ENCODE measurements around the gene LGALS3.

LGALS3 gene

DNA sequence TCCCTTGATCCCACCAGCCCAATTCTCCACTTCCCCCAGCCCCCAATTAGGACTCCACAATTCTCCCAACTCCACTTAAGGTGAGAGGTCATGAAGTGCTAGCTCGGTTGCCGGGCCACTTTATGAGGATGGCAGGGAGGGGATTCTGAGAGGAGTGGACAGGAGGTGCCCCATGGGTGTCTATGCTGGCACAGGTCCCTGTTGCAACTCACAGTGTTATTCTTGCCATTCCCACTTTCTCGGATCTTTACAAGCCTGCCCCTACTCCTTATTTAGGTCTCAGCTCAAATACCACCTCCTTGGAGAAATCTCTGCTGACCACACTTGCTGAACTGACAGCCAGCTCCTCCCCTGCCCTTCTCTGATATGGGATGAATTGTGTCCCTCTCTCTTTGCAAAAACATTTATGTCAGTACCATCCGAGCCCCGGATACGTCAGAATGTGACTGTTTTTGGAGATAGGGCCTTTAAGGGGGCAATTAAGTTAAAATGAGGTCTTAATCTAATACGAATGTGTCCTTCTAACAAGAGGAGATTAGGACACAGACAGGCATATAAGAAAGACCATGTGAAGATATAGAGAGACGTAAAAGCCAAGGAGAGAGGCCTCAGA is 4.2 kb upstream of the LGALS3 start:
- ChIA-PET CTCF (interaction anchor here (0.8 kb wide), 1 partner anchor 34 kb away, joined by 3 read pairs; no protein-coding TSS in a partner anchor), POLR2A (no interaction called here)
- Histone ChIP-seq H3K36me3 (ENCODE audit: control insufficient read depth in 2 of 2, insufficient read depth in 1 of 2, low read length in 2 of 2) (no peaks in the 10 kb centered on the region), H3K4me1 (ENCODE audit: control insufficient read depth, insufficient read depth, low read length) (peaks cover 32% of the 10 kb centered on the region), H3K4me3 (ENCODE audit: low read depth, low read length) (no peak overlapping the region), H3K27ac (ENCODE audit: extremely low read depth, low read depth, low read length) (no peak overlapping the region), H3K9me3 (ENCODE audit: control insufficient read depth, insufficient read depth, low read depth, low read length) (no peaks in the 10 kb centered on the region)
- TF ChIP-seq ZBTB1 (tag by site-specific recombination; IDR thresholded peaks at IDR 0.05), result no peak
- TF ChIP-seq ZNF560 (tag by site-specific recombination; IDR thresholded peaks at IDR 0.05; ENCODE audit: borderline replicate concordance), result no peak
- no peak for TF ChIP-seq ZNF777 (tag by site-specific recombination; IDR thresholded peaks at IDR 0.05; ENCODE audit: borderline replicate concordance)
- no peak for TF ChIP-seq ZNF785 (tag by site-specific recombination; IDR thresholded peaks at IDR 0.05)
- TF ChIP-seq ZNF354C (tag by site-specific recombination; IDR thresholded peaks at IDR 0.05; ENCODE audit: borderline replicate concordance, low read depth), result no peak
- TF ChIP-seq ZNF114 (tag by site-specific recombination; IDR thresholded peaks at IDR 0.05), result no peak
- TF ChIP-seq TCF7L2 (IDR thresholded peaks at IDR 0.05; ENCODE audit: borderline replicate concordance, low read depth, low read length), result no peak
- TF ChIP-seq, protein P1, sequence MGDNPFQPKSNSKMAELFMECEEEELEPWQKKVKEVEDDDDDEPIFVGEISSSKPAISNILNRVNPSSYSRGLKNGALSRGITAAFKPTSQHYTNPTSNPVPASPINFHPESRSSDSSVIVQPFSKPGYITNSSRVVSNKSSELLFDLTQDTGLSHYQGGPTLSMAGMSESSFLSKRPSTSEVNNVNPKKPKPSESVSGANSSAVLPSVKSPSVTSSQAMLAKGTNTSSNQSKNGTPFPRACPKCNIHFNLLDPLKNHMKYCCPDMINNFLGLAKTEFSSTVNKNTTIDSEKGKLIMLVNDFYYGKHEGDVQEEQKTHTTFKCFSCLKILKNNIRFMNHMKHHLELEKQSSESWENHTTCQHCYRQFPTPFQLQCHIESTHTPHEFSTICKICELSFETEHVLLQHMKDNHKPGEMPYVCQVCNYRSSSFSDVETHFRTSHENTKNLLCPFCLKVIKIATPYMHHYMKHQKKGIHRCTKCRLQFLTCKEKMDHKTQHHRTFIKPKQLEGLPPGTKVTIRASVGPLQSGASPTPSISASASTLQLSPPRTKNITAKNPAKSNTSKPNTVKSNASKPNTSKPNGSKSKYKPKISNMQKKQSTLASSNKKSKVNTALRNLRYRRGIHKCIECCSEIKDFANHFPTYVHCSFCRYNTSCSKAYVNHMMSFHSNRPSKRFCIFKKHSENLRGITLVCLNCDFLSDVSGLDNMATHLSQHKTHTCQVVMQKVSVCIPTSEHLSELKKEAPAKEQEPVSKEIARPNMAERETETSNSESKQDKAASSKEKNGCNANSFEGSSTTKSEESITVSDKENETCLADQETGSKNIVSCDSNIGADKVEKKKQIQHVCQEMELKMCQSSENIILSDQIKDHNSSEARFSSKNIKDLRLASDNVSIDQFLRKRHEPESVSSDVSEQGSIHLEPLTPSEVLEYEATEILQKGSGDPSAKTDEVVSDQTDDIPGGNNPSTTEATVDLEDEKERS (tag by site-specific recombination; IDR thresholded peaks at IDR 0.05), result no peak
- no peak for TF ChIP-seq ZNF433 (tag by site-specific recombination; IDR thresholded peaks at IDR 0.05; ENCODE audit: low read depth)
- TF ChIP-seq WT1 (tag by site-specific recombination; IDR thresholded peaks at IDR 0.05), result no peak
- no peak for TF ChIP-seq ZBTB26 (tag by site-specific recombination; optimal IDR thresholded peaks at IDR 0.05)
- no peak for TF ChIP-seq ZFHX2 (tag by site-specific recombination; conservative IDR thresholded peaks at IDR 0.05)
- TF ChIP-seq HOXD13 (CRISPR knock-in tag; IDR thresholded peaks at IDR 0.05; ENCODE audit: borderline replicate concordance), result no peak
- TF ChIP-seq GLI4 (tag by site-specific recombination; IDR thresholded peaks at IDR 0.05), result no peak
- no peak for TF ChIP-seq YY1 (tag by site-specific recombination; IDR thresholded peaks at IDR 0.05)

DNA sequence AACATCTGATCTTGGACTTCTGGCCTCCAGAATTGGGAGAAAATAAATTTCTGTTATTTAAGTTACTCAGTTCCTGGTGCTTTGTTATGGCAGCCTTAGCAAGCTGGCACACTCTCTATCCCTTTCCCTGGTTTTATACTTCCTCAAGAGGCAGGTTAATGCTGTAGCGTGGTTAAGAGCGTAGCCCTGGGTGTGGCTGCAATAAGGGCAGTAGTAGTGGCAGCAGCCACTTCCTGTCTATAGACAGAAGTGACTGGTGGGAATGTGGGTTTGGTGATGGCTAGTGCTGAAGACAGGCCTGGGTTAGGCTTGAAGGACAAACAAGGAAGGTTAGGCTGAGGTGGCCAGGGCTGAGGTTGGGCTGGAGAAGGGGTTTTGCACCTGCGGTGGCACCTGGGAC is 3.6 kb upstream of the LGALS3 start:
- H3K27ac ChIP-seq (ENCODE audit: extremely low read depth, low read depth, low read length), result no peak overlapping the region
- H3K9me3 ChIP-seq (ENCODE audit: control insufficient read depth, insufficient read depth, low read depth, low read length), result no peaks in the 10 kb centered on the region
- ChIA-PET POLR2A (no interaction called here), CTCF (no interaction called here)
- TF ChIP-seq, protein P2, sequence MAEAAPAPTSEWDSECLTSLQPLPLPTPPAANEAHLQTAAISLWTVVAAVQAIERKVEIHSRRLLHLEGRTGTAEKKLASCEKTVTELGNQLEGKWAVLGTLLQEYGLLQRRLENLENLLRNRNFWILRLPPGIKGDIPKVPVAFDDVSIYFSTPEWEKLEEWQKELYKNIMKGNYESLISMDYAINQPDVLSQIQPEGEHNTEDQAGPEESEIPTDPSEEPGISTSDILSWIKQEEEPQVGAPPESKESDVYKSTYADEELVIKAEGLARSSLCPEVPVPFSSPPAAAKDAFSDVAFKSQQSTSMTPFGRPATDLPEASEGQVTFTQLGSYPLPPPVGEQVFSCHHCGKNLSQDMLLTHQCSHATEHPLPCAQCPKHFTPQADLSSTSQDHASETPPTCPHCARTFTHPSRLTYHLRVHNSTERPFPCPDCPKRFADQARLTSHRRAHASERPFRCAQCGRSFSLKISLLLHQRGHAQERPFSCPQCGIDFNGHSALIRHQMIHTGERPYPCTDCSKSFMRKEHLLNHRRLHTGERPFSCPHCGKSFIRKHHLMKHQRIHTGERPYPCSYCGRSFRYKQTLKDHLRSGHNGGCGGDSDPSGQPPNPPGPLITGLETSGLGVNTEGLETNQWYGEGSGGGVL (tag by site-specific recombination; IDR thresholded peaks at IDR 0.05), result no peak
- TF ChIP-seq ZNF239 (tag by site-specific recombination; IDR thresholded peaks at IDR 0.05), result no peak
- no peak overlapping the region for H3K4me3 ChIP-seq (ENCODE audit: low read depth, low read length)
- no peaks in the 10 kb centered on the region for H3K36me3 ChIP-seq (ENCODE audit: control insufficient read depth in 2 of 2, insufficient read depth in 1 of 2, low read length in 2 of 2)
- peaks cover 32% of the 10 kb centered on the region for H3K4me1 ChIP-seq (ENCODE audit: control insufficient read depth, insufficient read depth, low read length)

Data from HEK293 (cell line).